ENCODE data around the gene HTR3A. TPM values are rescaled to one million over a fixed set of nuclear protein-coding genes. Genes with fewer than 3 reads are reported as not detected.

Gene HTR3A
- total RNA-seq, 1 experiment from 2014 or later = not detected

GRCh38 chr11:113979431-113979830 lies 4.5 kb downstream of the HTR3A start:
- no peak for DNase-seq (ENCODE audit: low spot score)

- DNase-seq (ENCODE audit: low spot score) = no peak
Measured at GRCh38 chr11:113980785-113981184, 5.9 kb downstream of the HTR3A start.

- DNase-seq (ENCODE audit: low spot score) = no peak
Measured at GRCh38 chr11:113982306-113982705, 7.4 kb downstream of the HTR3A start.

GRCh38 chr11:113984781-113985180 lies 9.9 kb downstream of the HTR3A start:
- no peak for DNase-seq (ENCODE audit: low spot score)

- DNase-seq (ENCODE audit: low spot score) = no peak
Measured at GRCh38 chr11:113985906-113986305, 11.0 kb downstream of the HTR3A start.

GRCh38 chr11:113986351-113987140 lies 11.6 kb downstream of the HTR3A start:
- no peak for DNase-seq (ENCODE audit: low spot score)

- DNase-seq (ENCODE audit: low spot score) = no peak
Measured at GRCh38 chr11:113989381-113989780, 14.5 kb downstream of the HTR3A start.

- no peak for DNase-seq (ENCODE audit: low spot score)
Measured at GRCh38 chr11:113989916-113990315, 15.0 kb downstream of the HTR3A start.

- DNase-seq (ENCODE audit: low spot score) = peak; percentile 53
Measured at GRCh38 chr11:113991170-113991569, 16.3 kb downstream of the HTR3A start.

- no peak for DNase-seq (ENCODE audit: low spot score)
Measured at GRCh38 chr11:113991718-113992458, 17.0 kb downstream of the HTR3A start.

- DNase-seq (ENCODE audit: low spot score) = no peak
Measured at GRCh38 chr11:113992459-113993110, 17.7 kb downstream of the HTR3A start.

GRCh38 chr11:113994077-113994954 lies 19.4 kb downstream of the HTR3A start:
- DNase-seq (ENCODE audit: low spot score) = peak; percentile 28

GRCh38 chr11:113997473-113997872 lies 22.6 kb downstream of the HTR3A start:
- DNase-seq (ENCODE audit: low spot score) = no peak

GRCh38 chr11:113998574-113998973 lies 23.7 kb downstream of the HTR3A start:
- DNase-seq (ENCODE audit: low spot score) = no peak

- DNase-seq (ENCODE audit: low spot score) = no peak
Measured at GRCh38 chr11:114000526-114000925, 25.6 kb downstream of the HTR3A start.

- no peak for DNase-seq (ENCODE audit: low spot score)
Measured at GRCh38 chr11:114001416-114001815, 26.5 kb downstream of the HTR3A start.

GRCh38 chr11:114008331-114008730 lies 33.4 kb downstream of the HTR3A start:
- no peak for DNase-seq (ENCODE audit: low spot score)

- no peak for DNase-seq (ENCODE audit: low spot score)
Measured at GRCh38 chr11:114010931-114011330, 36.0 kb downstream of the HTR3A start.

- DNase-seq (ENCODE audit: low spot score) = no peak
Measured at GRCh38 chr11:114011443-114011842, 36.5 kb downstream of the HTR3A start.

- no peak for DNase-seq (ENCODE audit: low spot score)
Measured at GRCh38 chr11:114015117-114015516, 40.2 kb downstream of the HTR3A start.

GRCh38 chr11:114016986-114017385 lies 42.1 kb downstream of the HTR3A start:
- DNase-seq (ENCODE audit: low spot score) = no peak

All from HT-29 (cell line).